Measurements from ENCODE around the gene SGTA. TPM values are rescaled to one million over a fixed set of nuclear protein-coding genes. Genes with fewer than 3 reads are reported as not detected.

The SGTA gene
- total RNA-seq, 1 donor from 2014 or later, result 67.3 TPM

- DNase-seq (ENCODE audit: low spot score), result no peak
- intact Hi-C loops (cut with micrococcal nuclease), result no loop called here
- no peaks in the 10 kb centered on the region for H3K9me3 Mint-ChIP-seq
- H3K4me3 Mint-ChIP-seq (ENCODE audit: low read depth), result no peak overlapping the region
- peaks cover 6% of the 10 kb centered on the region for H3K36me3 Mint-ChIP-seq (ENCODE audit: low read depth)
- no peak overlapping the region for H3K27ac Mint-ChIP-seq
- no peaks in the 10 kb centered on the region for H3K27me3 Mint-ChIP-seq (ENCODE audit: low read depth)
- H3K4me1 Mint-ChIP-seq (ENCODE audit: low read depth), result no peaks in the 10 kb centered on the region
Observed at GRCh38 chr19:2814426-2814825, 31.4 kb upstream of the SGTA start.

GRCh38 chr19:2813235-2814160 is 30.4 kb upstream of the SGTA start:
- Mint-ChIP-seq H3K9me3 (no peaks in the 10 kb centered on the region), H3K4me3 (ENCODE audit: low read depth) (no peak overlapping the region), H3K4me1 (ENCODE audit: low read depth) (no peaks in the 10 kb centered on the region), H3K27ac (no peak overlapping the region), H3K27me3 (ENCODE audit: low read depth) (no peaks in the 10 kb centered on the region), H3K36me3 (ENCODE audit: low read depth) (peaks cover 15% of the 10 kb centered on the region)
- DNase-seq (ENCODE audit: low spot score), result no peak
- intact Hi-C loops (cut with micrococcal nuclease), result no loop called here

- H3K4me1 Mint-ChIP-seq (ENCODE audit: low read depth), result no peaks in the 10 kb centered on the region
- H3K4me3 Mint-ChIP-seq (ENCODE audit: low read depth), result no peak overlapping the region
- H3K9me3 Mint-ChIP-seq, result no peaks in the 10 kb centered on the region
- H3K27me3 Mint-ChIP-seq (ENCODE audit: low read depth), result no peaks in the 10 kb centered on the region
- intact Hi-C loops (cut with micrococcal nuclease), result no loop called here
- DNase-seq (ENCODE audit: low spot score), result no peak
- H3K27ac Mint-ChIP-seq, result no peak overlapping the region
- H3K36me3 Mint-ChIP-seq (ENCODE audit: low read depth), result peaks cover 15% of the 10 kb centered on the region
Observed at GRCh38 chr19:2812414-2813234, 29.6 kb upstream of the SGTA start.

- no peaks in the 10 kb centered on the region for H3K9me3 Mint-ChIP-seq
- H3K36me3 Mint-ChIP-seq (ENCODE audit: low read depth), result peaks cover 15% of the 10 kb centered on the region
- intact Hi-C loops (cut with micrococcal nuclease), result no loop called here
- DNase-seq (ENCODE audit: low spot score), result no peak
- no peak overlapping the region for H3K27ac Mint-ChIP-seq
- no peaks in the 10 kb centered on the region for H3K27me3 Mint-ChIP-seq (ENCODE audit: low read depth)
- no peaks in the 10 kb centered on the region for H3K4me1 Mint-ChIP-seq (ENCODE audit: low read depth)
- H3K4me3 Mint-ChIP-seq (ENCODE audit: low read depth), result no peak overlapping the region
Observed at GRCh38 chr19:2811735-2812413, 28.8 kb upstream of the SGTA start.

DNA sequence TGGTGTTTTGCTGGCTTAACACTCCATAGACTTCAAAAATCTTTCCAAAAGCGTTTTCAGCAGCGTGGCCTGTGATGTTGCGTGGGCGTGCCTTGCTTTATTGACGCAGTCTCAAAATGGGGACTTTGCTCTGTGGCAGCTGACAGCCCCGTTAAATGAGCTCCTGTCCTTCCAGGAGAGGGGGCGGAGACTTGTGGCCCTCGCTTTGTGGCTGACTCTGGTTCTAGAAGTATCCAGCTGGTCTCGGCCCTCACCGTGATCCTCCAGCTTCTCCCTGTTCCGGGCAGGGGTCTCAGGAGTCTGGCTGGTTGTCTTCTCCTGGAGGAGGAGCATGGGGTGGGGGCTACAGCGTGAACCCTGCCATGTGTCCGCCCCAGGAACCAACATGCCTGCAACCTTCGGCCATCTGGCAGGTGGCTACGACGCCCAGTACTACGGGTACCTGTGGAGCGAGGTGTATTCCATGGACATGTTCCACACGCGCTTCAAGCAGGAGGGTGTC is 28.2 kb upstream of the SGTA start:
- Mint-ChIP-seq H3K27me3 (ENCODE audit: low read depth) (no peaks in the 10 kb centered on the region), H3K27ac (no peak overlapping the region), H3K9me3 (no peaks in the 10 kb centered on the region), H3K4me3 (ENCODE audit: low read depth) (no peak overlapping the region), H3K36me3 (ENCODE audit: low read depth) (peaks cover 19% of the 10 kb centered on the region), H3K4me1 (ENCODE audit: low read depth) (no peaks in the 10 kb centered on the region)
- no peak for DNase-seq (ENCODE audit: low spot score)
- intact Hi-C loops (cut with micrococcal nuclease), result no loop called here

- intact Hi-C loops (cut with micrococcal nuclease), result no loop called here
- H3K4me3 Mint-ChIP-seq (ENCODE audit: low read depth), result no peak overlapping the region
Observed at GRCh38 chr19:2810141-2811091, 27.3 kb upstream of the SGTA start.

GRCh38 chr19:2809387-2810140 is 26.5 kb upstream of the SGTA start:
- Mint-ChIP-seq H3K27me3 (ENCODE audit: low read depth) (no peaks in the 10 kb centered on the region), H3K9me3 (no peaks in the 10 kb centered on the region), H3K27ac (no peak overlapping the region), H3K36me3 (ENCODE audit: low read depth) (peaks cover 23% of the 10 kb centered on the region), H3K4me1 (ENCODE audit: low read depth) (no peaks in the 10 kb centered on the region), H3K4me3 (ENCODE audit: low read depth) (no peak overlapping the region)
- no peak for DNase-seq (ENCODE audit: low spot score)
- intact Hi-C loops (cut with micrococcal nuclease), result no loop called here

More at GRCh38 chr19:2810141-2811091, 27.3 kb upstream of the SGTA start:
- Mint-ChIP-seq H3K27me3 (ENCODE audit: low read depth) (no peaks in the 10 kb centered on the region), H3K4me1 (ENCODE audit: low read depth) (no peaks in the 10 kb centered on the region), H3K9me3 (no peaks in the 10 kb centered on the region), H3K27ac (no peak overlapping the region), H3K36me3 (ENCODE audit: low read depth) (peaks cover 21% of the 10 kb centered on the region)
- DNase-seq (ENCODE audit: low spot score), result no peak

GRCh38 chr19:2808129-2808941 is 25.3 kb upstream of the SGTA start:
- intact Hi-C loops (cut with micrococcal nuclease), result no loop called here
- Mint-ChIP-seq H3K4me3 (ENCODE audit: low read depth) (no peak overlapping the region), H3K27me3 (ENCODE audit: low read depth) (no peaks in the 10 kb centered on the region), H3K9me3 (no peaks in the 10 kb centered on the region), H3K4me1 (ENCODE audit: low read depth) (no peaks in the 10 kb centered on the region), H3K27ac (no peak overlapping the region), H3K36me3 (ENCODE audit: low read depth) (peaks cover 27% of the 10 kb centered on the region)
- no peak for DNase-seq (ENCODE audit: low spot score)

DNA sequence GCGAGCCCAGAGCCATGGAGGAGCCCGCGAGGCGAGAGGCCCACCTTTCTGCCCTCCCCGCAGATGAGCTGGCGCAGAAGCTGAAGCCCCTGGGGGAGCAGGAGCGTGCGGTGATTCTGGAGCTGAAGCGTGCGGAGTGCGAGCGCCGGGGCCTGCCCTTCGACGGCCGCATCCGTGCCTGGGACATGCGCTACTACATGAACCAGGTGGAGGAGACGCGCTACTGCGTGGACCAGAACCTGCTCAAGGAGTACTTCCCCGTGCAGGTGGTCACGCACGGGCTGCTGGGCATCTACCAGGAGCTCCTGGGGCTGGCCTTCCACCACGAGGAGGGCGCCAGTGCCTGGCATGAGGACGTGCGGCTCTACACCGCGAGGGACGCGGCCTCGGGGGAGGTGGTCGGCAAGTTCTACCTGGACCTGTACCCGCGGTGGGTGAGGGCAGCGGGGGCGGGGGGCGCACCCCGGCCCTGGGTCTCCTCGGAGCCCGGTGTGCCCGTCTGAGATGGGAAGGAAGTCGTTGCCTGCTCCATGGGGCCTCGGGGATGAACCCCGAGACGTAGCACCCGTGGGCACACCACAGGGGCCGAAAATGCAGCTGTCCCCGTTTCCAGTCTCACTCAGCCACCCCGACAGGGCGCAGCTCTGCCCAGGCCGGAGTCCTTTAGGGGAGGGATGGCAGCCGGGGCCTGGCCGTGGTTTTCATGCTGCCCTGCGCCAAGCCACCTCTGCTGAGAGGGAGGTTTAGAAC is 24.5 kb upstream of the SGTA start:
- intact Hi-C loops (cut with micrococcal nuclease), result no loop called here
- Mint-ChIP-seq H3K27me3 (ENCODE audit: low read depth) (no peaks in the 10 kb centered on the region), H3K4me3 (ENCODE audit: low read depth) (no peak overlapping the region), H3K36me3 (ENCODE audit: low read depth) (peaks cover 33% of the 10 kb centered on the region), H3K4me1 (ENCODE audit: low read depth) (no peaks in the 10 kb centered on the region), H3K9me3 (no peaks in the 10 kb centered on the region), H3K27ac (no peak overlapping the region)
- no peak for DNase-seq (ENCODE audit: low spot score)

DNA sequence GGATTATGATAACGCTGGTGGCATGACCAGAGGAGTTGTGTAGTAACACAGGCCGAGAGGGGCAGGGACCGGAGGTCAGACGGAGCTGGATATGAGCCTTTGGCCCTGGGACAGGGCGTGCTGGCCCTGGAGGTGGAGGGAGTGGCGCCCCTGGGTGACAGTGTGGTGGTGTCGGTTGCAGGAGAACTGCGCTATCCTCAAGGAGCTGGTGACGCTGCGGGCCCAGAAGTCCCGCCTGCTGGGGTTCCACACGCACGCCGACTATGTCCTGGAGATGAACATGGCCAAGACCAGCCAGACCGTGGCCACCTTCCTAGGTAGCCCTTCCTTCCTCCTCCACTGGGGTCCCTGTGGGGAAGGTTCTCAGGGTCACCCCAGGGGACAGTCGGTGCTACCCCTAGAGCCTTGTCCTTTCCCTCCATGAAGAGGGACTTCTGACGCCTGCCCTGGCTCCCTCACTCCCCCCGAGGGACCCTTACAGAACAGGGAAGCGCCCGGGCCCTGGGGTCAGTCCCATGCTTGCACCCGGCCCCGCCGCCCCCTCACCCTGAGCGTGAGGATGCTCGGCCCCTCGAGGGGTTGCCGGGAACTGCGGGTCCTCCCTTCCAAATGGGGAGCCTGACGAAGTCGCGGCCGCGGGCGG is 23.8 kb upstream of the SGTA start:
- Mint-ChIP-seq H3K27me3 (ENCODE audit: low read depth) (no peaks in the 10 kb centered on the region), H3K27ac (no peak overlapping the region), H3K36me3 (ENCODE audit: low read depth) (peaks cover 37% of the 10 kb centered on the region), H3K9me3 (no peaks in the 10 kb centered on the region), H3K4me1 (ENCODE audit: low read depth) (no peaks in the 10 kb centered on the region), H3K4me3 (ENCODE audit: low read depth) (no peak overlapping the region)
- intact Hi-C loops (cut with micrococcal nuclease), result no loop called here
- DNase-seq (ENCODE audit: low spot score), result no peak

Measured in activated T-helper 2 cell treated with anti-CD3 and anti-CD28 coated beads, Interferon-gamma antibody, Interleukin-2, Interleukin-4, amounts not matched to agents 10 μg/mL and 5 μg/mL and 100 μg/mL, durations not matched to agents 14 hours and 24 hours and 36 hours (primary cell).